Esophagus muscularis mucosa (tissue), 4 donors: ENCODE data around the gene UCP3.

Experiments used
- EP300 ChIP-seq: sonication (generic); formaldehyde crosslinking; IDR thresholded peaks from one replicate; pipeline ENCODE4 v1.6.1; 2017; ENCODE audit warnings: antibody characterized with exemption
- POLR2AphosphoS5 ChIP-seq, 2 donors: sonication (generic); formaldehyde crosslinking; IDR thresholded peaks; one replicate each; pipeline ENCODE4 v1.6.1; 2017; ENCODE audit warnings: antibody characterized with exemption in 2 of 2
- TF ChIP-seq, protein P1 (sequence below), 3 experiments: fragments of 200-600 bp in 2 of 3; fragments of 450-650 bp in 1 of 3; sonication (generic) in 2 of 3; IDR thresholded peaks; one replicate each; pipeline ENCODE4 v1.5.1; 2017 to 2019; ENCODE audit warnings: antibody characterized with exemption in 3 of 3, mild to moderate bottlenecking in 2 of 3, moderate library complexity in 1 of 3

DNA sequence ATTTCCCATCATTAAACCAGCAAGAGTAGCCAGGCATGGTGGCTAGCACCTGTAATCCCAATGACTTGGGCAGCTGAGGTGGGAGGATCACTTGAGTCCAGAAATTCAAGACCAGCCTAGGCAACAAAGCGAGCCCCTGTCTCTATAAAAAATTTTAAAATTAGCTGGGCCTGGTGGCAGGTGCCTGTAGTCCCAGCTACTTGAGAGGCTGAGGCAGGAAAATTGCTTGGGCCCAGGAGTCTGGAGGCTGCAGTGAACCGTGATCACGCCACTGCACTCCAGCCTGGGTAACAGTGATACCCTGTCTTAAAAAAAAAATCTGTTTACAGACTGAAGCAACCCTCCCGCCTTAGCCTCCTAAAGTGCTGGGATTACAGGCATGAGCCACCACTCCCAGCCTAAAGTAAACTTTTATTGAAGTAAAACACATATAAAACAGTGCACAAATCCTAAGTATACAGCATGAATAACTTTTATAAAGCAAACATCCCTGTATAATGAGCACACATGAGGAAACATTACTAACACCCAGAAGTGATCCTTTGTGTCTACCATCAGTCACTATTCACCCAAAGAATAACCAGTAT, 12.6 kb downstream of the UCP3 start:
- TF ChIP-seq POLR2AphosphoS5 (IDR thresholded peaks at IDR 0.05) = no peak
- TF ChIP-seq, protein P1, sequence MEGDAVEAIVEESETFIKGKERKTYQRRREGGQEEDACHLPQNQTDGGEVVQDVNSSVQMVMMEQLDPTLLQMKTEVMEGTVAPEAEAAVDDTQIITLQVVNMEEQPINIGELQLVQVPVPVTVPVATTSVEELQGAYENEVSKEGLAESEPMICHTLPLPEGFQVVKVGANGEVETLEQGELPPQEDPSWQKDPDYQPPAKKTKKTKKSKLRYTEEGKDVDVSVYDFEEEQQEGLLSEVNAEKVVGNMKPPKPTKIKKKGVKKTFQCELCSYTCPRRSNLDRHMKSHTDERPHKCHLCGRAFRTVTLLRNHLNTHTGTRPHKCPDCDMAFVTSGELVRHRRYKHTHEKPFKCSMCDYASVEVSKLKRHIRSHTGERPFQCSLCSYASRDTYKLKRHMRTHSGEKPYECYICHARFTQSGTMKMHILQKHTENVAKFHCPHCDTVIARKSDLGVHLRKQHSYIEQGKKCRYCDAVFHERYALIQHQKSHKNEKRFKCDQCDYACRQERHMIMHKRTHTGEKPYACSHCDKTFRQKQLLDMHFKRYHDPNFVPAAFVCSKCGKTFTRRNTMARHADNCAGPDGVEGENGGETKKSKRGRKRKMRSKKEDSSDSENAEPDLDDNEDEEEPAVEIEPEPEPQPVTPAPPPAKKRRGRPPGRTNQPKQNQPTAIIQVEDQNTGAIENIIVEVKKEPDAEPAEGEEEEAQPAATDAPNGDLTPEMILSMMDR (IDR thresholded peaks at IDR 0.05) = no peak
- no peak for TF ChIP-seq EP300
